HG03342 (cell line): ENCODE measurements around the gene LCP2.

Experiments used
- ATAC-seq: cut with Tn5 transposase; IDR thresholded peaks from one replicate; pipeline ENCODE4 v1.9.1; 2021; ENCODE audit warnings: mild to moderate bottlenecking, moderate library complexity; ENCODE audit not compliant: unreplicated experiment

The LCP2 gene

GRCh38 chr5:170297589-170298462 lies at the start of gene LCP2:
LCP2 (minus strand) TSS chr5:170297777; CDS start chr5:170297611, 166 bp downstream.
- ATAC-seq = peak; percentile 40

- ATAC-seq = no peak
Measured at GRCh38 chr5:170347022-170347567, 49.5 kb upstream of the LCP2 start.

- ATAC-seq = no peak
Measured at GRCh38 chr5:170345971-170346370, 48.4 kb upstream of the LCP2 start.

- no peak for ATAC-seq
Measured at GRCh38 chr5:170343177-170343576, 45.6 kb upstream of the LCP2 start.

GRCh38 chr5:170342153-170342725 lies 44.7 kb upstream of the LCP2 start:
- ATAC-seq = no peak

- ATAC-seq = no peak
Measured at GRCh38 chr5:170341545-170341944, 44.0 kb upstream of the LCP2 start.

- ATAC-seq = no peak
Measured at GRCh38 chr5:170339780-170340167, 42.2 kb upstream of the LCP2 start.

- peak; percentile 80 for ATAC-seq
Measured at GRCh38 chr5:170338933-170339779, 41.6 kb upstream of the LCP2 start.

GRCh38 chr5:170338291-170338690 lies 40.7 kb upstream of the LCP2 start:
- no peak for ATAC-seq

GRCh38 chr5:170337045-170337733 lies 39.6 kb upstream of the LCP2 start:
- ATAC-seq = no peak

- ATAC-seq = no peak
Measured at GRCh38 chr5:170336065-170336464, 38.5 kb upstream of the LCP2 start.

- ATAC-seq = no peak
Measured at GRCh38 chr5:170334626-170335025, 37.0 kb upstream of the LCP2 start.

- ATAC-seq = no peak
Measured at GRCh38 chr5:170333161-170333910, 35.8 kb upstream of the LCP2 start.

GRCh38 chr5:170332058-170332457 lies 34.5 kb upstream of the LCP2 start:
- no peak for ATAC-seq

- ATAC-seq = no peak
Measured at GRCh38 chr5:170330568-170331054, 33.0 kb upstream of the LCP2 start.

- ATAC-seq = no peak
Measured at GRCh38 chr5:170329524-170329923, 31.9 kb upstream of the LCP2 start.

GRCh38 chr5:170327829-170328228 lies 30.3 kb upstream of the LCP2 start:
- ATAC-seq = no peak

GRCh38 chr5:170327168-170327567 lies 29.6 kb upstream of the LCP2 start:
- ATAC-seq = peak; percentile 33

- ATAC-seq = no peak
Measured at GRCh38 chr5:170319301-170319700, 21.7 kb upstream of the LCP2 start.

GRCh38 chr5:170317499-170317898 lies 19.9 kb upstream of the LCP2 start:
- ATAC-seq = no peak
